Calu3 (cell line): ENCODE data around the gene SPNS2. TPM values are rescaled to one million over a fixed set of nuclear protein-coding genes. Genes with fewer than 3 reads are reported as not detected.
A peak's percentile ranks its signal among the peaks of the same experiment; 100 is the strongest.

Source experiments
- BruUV-seq: library from RNA; stranded (reverse); fragments of 400-500 nt; replicated peaks from 2 replicates; lab custom pipeline; 2021; lab: Mats Ljungman, UMichigan
- CTCF ChIA-PET: fragments of 300-600 bp; sonication (Branson Sonifier 250); formaldehyde crosslinking; loops from one replicate; lab custom pipeline; 2022; ENCODE audit warnings: antibody characterized with exemption; lab: Charles Lee
- DNase-seq: peaks from one replicate; pipeline ENCODE4 v3.0.0; 2022
- H3K27ac Mint-ChIP-seq: one replicate; pipeline ENCODE4 v1.8.0; 2022; ENCODE audit warnings: mixed read lengths; ENCODE audit not compliant: unreplicated experiment
- H3K27me3 Mint-ChIP-seq: one replicate; pipeline ENCODE4 v1.8.0; 2022; ENCODE audit warnings: mixed read lengths; ENCODE audit not compliant: unreplicated experiment
- H3K36me3 Mint-ChIP-seq: one replicate; pipeline ENCODE4 v1.8.0; 2022; ENCODE audit warnings: mild to moderate bottlenecking, moderate library complexity, mixed read lengths; ENCODE audit not compliant: insufficient read depth, unreplicated experiment
- H3K4me1 Mint-ChIP-seq: one replicate; pipeline ENCODE4 v1.8.0; 2022; ENCODE audit warnings: mild to moderate bottlenecking, low read depth, mixed read lengths; ENCODE audit not compliant: unreplicated experiment
- H3K4me3 Mint-ChIP-seq: one replicate; pipeline ENCODE4 v1.8.0; 2022; ENCODE audit warnings: mild to moderate bottlenecking, low read depth, moderate library complexity, mixed read lengths; ENCODE audit not compliant: unreplicated experiment
- H3K9me3 Mint-ChIP-seq: one replicate; pipeline ENCODE4 v1.8.0; 2022; ENCODE audit warnings: low read depth, mixed read lengths; ENCODE audit not compliant: unreplicated experiment
- intact Hi-C: fragments of 100-400 bp; cut with micrococcal nuclease; formaldehyde crosslinking; loops from one replicate; pipeline ENCODE4 v1.10.0; 2022; ENCODE audit not compliant: unreplicated experiment
- total RNA-seq: library from RNA; stranded (reverse); gene quantifications from 2 replicates; pipeline ENCODE4 v1.2.3, GENCODE V29; 2022
- TF ChIP-seq, protein P1 (sequence below): fragments of 200-600 bp; IDR thresholded peaks from one replicate; pipeline ENCODE4 v1.8.0; 2022; ENCODE audit warnings: antibody characterized with exemption; ENCODE audit not compliant: unreplicated experiment

SPNS2 gene
- total RNA-seq, 1 experiment from 2014 or later, result 63.4 TPM

DNA sequence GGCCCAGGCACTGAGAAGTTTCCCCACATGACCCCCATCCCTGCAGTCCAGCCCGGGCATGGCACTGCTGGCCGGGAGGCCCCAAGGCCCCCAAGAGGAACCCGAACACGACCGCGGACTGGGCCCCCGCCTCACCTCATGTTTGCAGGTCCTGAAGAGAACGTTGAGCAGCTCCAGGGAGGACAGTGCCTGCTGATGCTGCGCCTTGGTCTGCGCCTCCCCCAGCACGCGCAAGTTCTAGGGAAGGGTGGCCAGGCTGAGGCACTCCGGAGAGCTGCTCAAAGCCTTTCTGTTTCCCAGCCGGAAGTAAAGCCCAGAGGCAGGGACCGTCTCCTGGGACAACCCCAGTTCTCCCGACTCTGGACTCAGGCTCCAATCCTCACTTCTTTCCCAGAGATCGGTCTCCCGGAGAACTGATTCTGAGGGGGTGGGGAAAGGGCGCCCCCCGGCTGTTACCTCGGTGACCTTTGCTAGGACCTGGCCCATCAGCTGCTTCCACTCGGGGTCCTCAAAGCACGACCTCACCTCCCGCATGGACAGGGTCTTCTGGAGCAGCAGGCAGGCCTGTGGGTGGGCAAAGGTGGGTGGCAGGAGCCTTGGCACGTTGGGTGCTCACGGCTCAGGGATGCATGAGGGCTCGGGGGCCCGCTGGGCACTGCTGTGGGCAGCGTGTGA, 42.8 kb downstream of the SPNS2 start:
- no peak for DNase-seq
- Mint-ChIP-seq H3K27ac (peak overlapping the region; percentile 23), H3K9me3 (no peaks in the 10 kb centered on the region), H3K36me3 (peaks cover 85% of the 10 kb centered on the region), H3K4me3 (no peak overlapping the region), H3K27me3 (no peaks in the 10 kb centered on the region), H3K4me1 (peaks cover 14% of the 10 kb centered on the region)
- intact Hi-C loops, result no loop called here
- TF ChIP-seq, protein P1, sequence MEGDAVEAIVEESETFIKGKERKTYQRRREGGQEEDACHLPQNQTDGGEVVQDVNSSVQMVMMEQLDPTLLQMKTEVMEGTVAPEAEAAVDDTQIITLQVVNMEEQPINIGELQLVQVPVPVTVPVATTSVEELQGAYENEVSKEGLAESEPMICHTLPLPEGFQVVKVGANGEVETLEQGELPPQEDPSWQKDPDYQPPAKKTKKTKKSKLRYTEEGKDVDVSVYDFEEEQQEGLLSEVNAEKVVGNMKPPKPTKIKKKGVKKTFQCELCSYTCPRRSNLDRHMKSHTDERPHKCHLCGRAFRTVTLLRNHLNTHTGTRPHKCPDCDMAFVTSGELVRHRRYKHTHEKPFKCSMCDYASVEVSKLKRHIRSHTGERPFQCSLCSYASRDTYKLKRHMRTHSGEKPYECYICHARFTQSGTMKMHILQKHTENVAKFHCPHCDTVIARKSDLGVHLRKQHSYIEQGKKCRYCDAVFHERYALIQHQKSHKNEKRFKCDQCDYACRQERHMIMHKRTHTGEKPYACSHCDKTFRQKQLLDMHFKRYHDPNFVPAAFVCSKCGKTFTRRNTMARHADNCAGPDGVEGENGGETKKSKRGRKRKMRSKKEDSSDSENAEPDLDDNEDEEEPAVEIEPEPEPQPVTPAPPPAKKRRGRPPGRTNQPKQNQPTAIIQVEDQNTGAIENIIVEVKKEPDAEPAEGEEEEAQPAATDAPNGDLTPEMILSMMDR, result no peak
- CTCF ChIA-PET, result no interaction called here
- no TSS peak for BruUV-seq

DNA sequence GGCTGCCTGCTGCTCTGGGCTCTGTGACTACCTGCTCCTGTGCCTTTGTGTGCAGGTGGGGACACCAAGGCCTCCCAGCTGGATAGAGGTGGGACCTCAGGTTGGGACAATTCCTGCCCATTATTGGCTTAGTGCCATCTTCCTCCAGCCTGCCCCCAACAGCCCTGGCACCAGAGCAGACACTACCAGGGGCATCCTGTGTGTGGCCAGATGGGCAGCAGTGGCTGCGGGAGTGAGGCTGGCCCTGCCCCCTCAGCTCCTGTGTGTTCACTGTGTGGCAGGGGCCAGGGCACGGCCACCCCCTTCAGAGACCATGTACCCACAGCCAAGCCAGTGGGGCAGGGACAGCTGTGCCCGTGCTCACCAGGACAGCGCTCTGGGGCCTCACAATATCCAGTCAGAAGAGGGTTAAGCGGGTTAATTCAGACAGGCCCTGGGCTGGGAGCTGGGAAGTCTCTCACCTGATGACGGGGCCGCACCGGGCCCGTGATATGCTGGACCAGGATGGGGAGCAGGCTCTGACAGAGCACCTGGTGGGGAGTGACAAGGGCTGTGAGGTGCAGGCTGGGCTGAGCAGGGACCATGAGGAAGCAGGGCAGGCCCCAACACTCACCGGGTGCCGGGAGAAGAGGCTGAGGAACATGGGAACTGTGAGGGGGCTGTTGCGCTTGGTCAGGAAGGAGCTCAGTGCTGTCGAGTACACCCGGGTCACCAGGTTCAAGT, 43.5 kb downstream of the SPNS2 start:
- DNase-seq, result no peak
- H3K36me3 Mint-ChIP-seq, result peaks cover 87% of the 10 kb centered on the region

DNA sequence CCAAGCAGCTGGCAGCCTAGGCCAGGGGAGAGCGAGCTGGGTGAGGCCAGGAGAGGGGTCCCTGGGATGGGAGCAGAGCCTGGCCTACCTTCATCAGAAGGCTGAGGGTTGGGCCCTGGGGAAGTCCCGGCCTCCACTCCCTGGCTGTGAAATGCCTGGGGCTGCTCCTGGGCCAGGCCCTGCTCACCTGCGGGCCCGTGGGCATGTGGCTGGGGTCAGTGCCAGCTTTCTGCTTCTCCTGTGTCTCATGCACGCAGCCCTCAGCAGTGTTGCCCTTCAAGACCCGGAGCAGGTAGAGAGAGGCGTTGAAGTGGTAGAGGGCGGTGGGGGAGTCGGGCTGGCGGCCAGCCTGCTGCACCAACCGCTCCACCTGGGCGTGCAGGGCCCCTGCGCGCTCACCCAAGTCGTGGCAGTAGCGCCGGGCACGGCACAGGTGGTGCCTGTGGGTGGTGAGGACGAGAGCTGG, 44.1 kb downstream of the SPNS2 start:
- Mint-ChIP-seq H3K36me3 (peaks cover 83% of the 10 kb centered on the region), H3K27me3 (no peaks in the 10 kb centered on the region), H3K9me3 (no peaks in the 10 kb centered on the region), H3K27ac (peak overlapping the region; percentile 50), H3K4me1 (peaks cover 14% of the 10 kb centered on the region), H3K4me3 (no peak overlapping the region)
- no TSS peak for BruUV-seq
- intact Hi-C loops, result no loop called here
- CTCF ChIA-PET, result no interaction called here
- DNase-seq, result no peak
- TF ChIP-seq, protein P1, result no peak

More for the DNA sequence above, 43.5 kb downstream of the SPNS2 start:
- H3K27me3 Mint-ChIP-seq, result no peaks in the 10 kb centered on the region
- peaks cover 14% of the 10 kb centered on the region for H3K4me1 Mint-ChIP-seq
- CTCF ChIA-PET, result no interaction called here
- peak overlapping the region; percentile 50 for H3K27ac Mint-ChIP-seq
- TF ChIP-seq, protein P1, result no peak
- H3K4me3 Mint-ChIP-seq, result no peak overlapping the region
- no peaks in the 10 kb centered on the region for H3K9me3 Mint-ChIP-seq
- intact Hi-C loops, result no loop called here
- no TSS peak for BruUV-seq

DNA sequence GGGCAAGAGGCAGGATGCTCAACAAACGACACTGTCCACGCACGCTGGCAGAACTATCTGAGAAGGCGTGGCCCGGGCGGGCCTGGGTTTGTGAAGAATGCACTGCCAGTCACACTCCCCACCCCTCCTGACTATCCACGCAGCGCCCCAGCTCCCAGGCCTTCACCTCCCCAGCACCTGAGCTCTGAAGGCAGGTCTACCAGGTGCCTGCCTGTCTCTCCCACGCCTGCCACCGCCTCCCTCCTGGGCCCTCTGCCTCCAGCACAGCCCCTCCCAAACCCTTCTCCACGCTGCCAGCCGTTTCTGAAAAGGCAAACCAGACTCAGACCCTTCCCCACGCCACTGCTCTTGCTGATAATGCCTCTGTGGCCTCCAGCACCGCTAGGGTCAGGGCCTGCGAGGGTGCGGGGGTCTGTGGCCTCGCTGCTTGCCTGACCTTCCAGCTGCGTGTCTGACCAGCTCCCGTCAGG, 44.9 kb downstream of the SPNS2 start:
- H3K4me3 Mint-ChIP-seq, result no peak overlapping the region
- intact Hi-C loops, result no loop called here
- H3K27ac Mint-ChIP-seq, result no peak overlapping the region
- CTCF ChIA-PET, result no interaction called here
- H3K9me3 Mint-ChIP-seq, result no peaks in the 10 kb centered on the region
- no TSS peak for BruUV-seq
- TF ChIP-seq, protein P1, result no peak
- H3K27me3 Mint-ChIP-seq, result no peaks in the 10 kb centered on the region
- no peak for DNase-seq
- H3K4me1 Mint-ChIP-seq, result peaks cover 14% of the 10 kb centered on the region
- H3K36me3 Mint-ChIP-seq, result peaks cover 75% of the 10 kb centered on the region
